Endothelial cell of umbilical vein (primary cell): ENCODE results near the gene KCTD2. TPM values are rescaled to one million over a fixed set of nuclear protein-coding genes. Genes with fewer than 3 reads are reported as not detected.

ENCODE experiments used
- BruUV-seq: library from RNA; stranded (reverse); fragments of 400-500 nt; replicated peaks from 2 replicates; lab custom pipeline; 2021; lab: Mats Ljungman, UMichigan
- CTCF ChIA-PET: fragments of 300-600, 350-600 bp; sonication (Branson Sonifier 250); formaldehyde crosslinking; loops from one replicate; lab custom pipeline; 2021; ENCODE audit warnings: antibody characterized with exemption, inconsistent platforms; lab: Charles Lee
- POLR2A ChIA-PET: fragments of 300-600, 350-600 bp; sonication (Branson Sonifier 250); formaldehyde crosslinking; loops from one replicate; lab custom pipeline; 2021; ENCODE audit warnings: antibody characterized with exemption, inconsistent platforms; lab: Charles Lee
- DNase-seq: peaks from one replicate; pipeline ENCODE4 v3.0.0-alpha.2; 2011; ENCODE audit warnings: low read depth, low spot score
- FAIRE-seq: peaks from 2 replicates; lab custom pipeline; 2011; peaks lifted over from hg19 to GRCh38; lab: Jason Lieb, UNC
- H2AFZ ChIP-seq: 2 replicates; pipeline ENCODE4 v1.6.0; 2012; ENCODE audit warnings: low read depth, low read length, control low read depth, inconsistent platforms
- H3K27ac ChIP-seq: 2 replicates; pipeline ENCODE4 v1.5.1; 2011; ENCODE audit warnings: low read depth, mild to moderate bottlenecking, control low read depth, low read length, moderate library complexity; ENCODE audit not compliant: insufficient read depth
- H3K27me3 ChIP-seq, 2 experiments: 2 replicates each; pipeline versions ENCODE4 v1.6.0 to v1.6.1; 2011; ENCODE audit warnings: low read length in 2 of 2, mixed read lengths in 1 of 2; ENCODE audit not compliant: control insufficient read depth in 2 of 2, insufficient read depth in 2 of 2
- H3K36me3 ChIP-seq, 2 experiments: 2 replicates in 1 of 2; 3 replicates in 1 of 2; pipeline ENCODE4 v1.5.1; 2011; ENCODE audit warnings: low read length in 2 of 2, mild to moderate bottlenecking in 1 of 2, moderate library complexity in 1 of 2; ENCODE audit not compliant: control insufficient read depth in 2 of 2, insufficient read depth in 2 of 2; ENCODE audit errors: extremely low read depth in 1 of 2
- H3K4me1 ChIP-seq: 3 replicates; pipeline ENCODE4 v1.5.1; 2011; ENCODE audit warnings: mild to moderate bottlenecking, low read length; ENCODE audit not compliant: control insufficient read depth, insufficient read depth; ENCODE audit errors: extremely low read depth
- H3K4me2 ChIP-seq: 2 replicates; pipeline ENCODE4 v1.6.1; 2011; ENCODE audit warnings: low read length, control low read depth, mixed read lengths; ENCODE audit not compliant: insufficient read depth
- H3K4me3 ChIP-seq, 3 experiments: fragments of 200-600 bp in 1 of 3; sonication (generic), shearing (Covaris generic) in 1 of 3; replicated peaks in 1 of 3; 2 replicates each; pipeline ENCODE4 v1.5.1; 2011 to 2016; ENCODE audit warnings: control low read depth in 3 of 3, low read length in 3 of 3, mild to moderate bottlenecking in 2 of 3, inconsistent platforms in 1 of 3, low read depth in 1 of 3, moderate library complexity in 1 of 3; ENCODE audit not compliant: insufficient read depth in 1 of 3
- H3K79me2 ChIP-seq: 2 replicates; pipeline ENCODE4 v1.6.0; 2012; ENCODE audit warnings: low read length, inconsistent platforms; ENCODE audit not compliant: control insufficient read depth, insufficient read depth
- H3K9ac ChIP-seq: replicated peaks from 2 replicates; pipeline ENCODE3; 2011; ENCODE audit warnings: low read length, control low read depth; ENCODE audit not compliant: insufficient read depth; ENCODE audit errors: extremely low read depth
- H3K9me1 ChIP-seq: replicated peaks from 3 replicates; pipeline ENCODE4 v1.6.0; 2011; ENCODE audit warnings: mild to moderate bottlenecking, low read length; ENCODE audit not compliant: control insufficient read depth, insufficient read depth; ENCODE audit errors: extremely low read depth
- H3K9me3 ChIP-seq: replicated peaks from 2 replicates; pipeline ENCODE4 v1.5.1; 2012; ENCODE audit warnings: low read length, inconsistent platforms; ENCODE audit not compliant: control insufficient read depth, insufficient read depth
- H4K20me1 ChIP-seq: replicated peaks from 2 replicates; pipeline ENCODE3; 2011; ENCODE audit warnings: mild to moderate bottlenecking, low read length; ENCODE audit not compliant: control insufficient read depth, insufficient read depth; ENCODE audit errors: extremely low read depth
- CTCF ChIP-seq, 2 donors: IDR thresholded peaks; 1 replicate in 1 of 2; 2 replicates in 1 of 2; pipeline ENCODE4 v1.5.1; 2011; ENCODE audit warnings: low read length in 2 of 2, mild to moderate bottlenecking in 2 of 2, moderate library complexity in 2 of 2, control low read depth in 1 of 2, inconsistent platforms in 1 of 2, low read depth in 1 of 2; ENCODE audit not compliant: insufficient read depth in 1 of 2; ENCODE audit errors: extremely low read depth in 1 of 2
- EZH2 ChIP-seq: IDR thresholded peaks from 2 replicates; pipeline ENCODE4 v1.6.1; 2012; ENCODE audit warnings: borderline replicate concordance, low read depth, mild to moderate bottlenecking, moderate library complexity, low read length, inconsistent platforms; ENCODE audit not compliant: severe bottlenecking
- FOS ChIP-seq: IDR thresholded peaks from 2 replicates; pipeline ENCODE4 v1.6.1; 2011; ENCODE audit warnings: mild to moderate bottlenecking, low read length, moderate library complexity, borderline replicate concordance; ENCODE audit not compliant: insufficient read depth
- GATA2 ChIP-seq: IDR thresholded peaks from 2 replicates; pipeline ENCODE4 v1.7.0; 2011; ENCODE audit warnings: low read depth, mild to moderate bottlenecking, moderate library complexity, mixed read lengths, low read length; ENCODE audit not compliant: insufficient read length, insufficient read depth
- JUN ChIP-seq: IDR thresholded peaks from 2 replicates; pipeline ENCODE4 v1.6.1; 2011; ENCODE audit warnings: borderline replicate concordance, low read depth; ENCODE audit not compliant: insufficient read length, insufficient read depth
- MAX ChIP-seq: IDR thresholded peaks from 2 replicates; pipeline ENCODE4 v1.6.1; 2011; ENCODE audit not compliant: insufficient read depth, insufficient read length
- MYC ChIP-seq: IDR thresholded peaks from one replicate; pipeline ENCODE4 v1.6.1; 2011; ENCODE audit warnings: mild to moderate bottlenecking, low read depth, low read length
- POLR2A ChIP-seq: IDR thresholded peaks from 2 replicates; pipeline ENCODE4 v1.6.1; 2012; ENCODE audit warnings: low read depth, mild to moderate bottlenecking, control low read depth, low read length
- POLR2AphosphoS5 ChIP-seq: IDR thresholded peaks from 2 replicates; pipeline ENCODE4 v1.6.1; 2012; ENCODE audit warnings: low read depth, mild to moderate bottlenecking, control low read depth, low read length, moderate library complexity; ENCODE audit not compliant: insufficient read depth
- dilution Hi-C: fragments of 300-500 bp; cut with MboI; formaldehyde crosslinking; loops from one replicate; pipeline ENCODE4 v1.15.0; 2019; ENCODE audit warnings: low sequenced_read_pairs; ENCODE audit not compliant: extremely low pct_ligation_motif_present
- intact Hi-C: fragments of 100-400 bp; cut with micrococcal nuclease; formaldehyde crosslinking; loops from one replicate; pipeline ENCODE4 v1.10.0; 2022
- polyA plus RNA-seq, 4 experiments: library from polyadenylated mRNA; depleted of rRNA in 3 of 4; stranded (reverse) in 3 of 4; unstranded in 1 of 4; fragments of >200 nt; gene quantifications; 2 replicates each; pipeline versions ENCODE4 v1.2.1 to v1.2.3, GENCODE V29; 2011 to 2012; ENCODE audit warnings: missing spikeins in 1 of 4
- total RNA-seq: library from RNA; stranded (reverse); gene quantifications from 2 replicates; pipeline ENCODE4 v1.2.3, GENCODE V29; 2021

Gene KCTD2
- total and polyA plus RNA-seq, 2 donors (not counting 3 experiments of a cell fraction or from before 2014, with no cell fraction given), result 23.2 to 24.8 TPM

- dilution Hi-C loops (no loop called here), intact Hi-C loops (no loop called here)
- no peak overlapping the region for H3K27ac ChIP-seq
- no TSS peak for BruUV-seq
- peaks cover 14% of the 10 kb centered on the region for H3K4me1 ChIP-seq
- POLR2A ChIA-PET, result no interaction called here
- H4K20me1 ChIP-seq, result no peaks in the 10 kb centered on the region
- no peaks in the 10 kb centered on the region for H3K27me3 ChIP-seq
- CTCF ChIA-PET, result interaction anchor here (0.8 to 3.0 kb wide), 8 partner anchors 10 to 166 kb away, joined by 3 to 13 read pairs (median 4); partner anchors contain the start of gene SLC16A5
- no peak for DNase-seq
- no peak overlapping the region for H3K4me3 ChIP-seq
- no peaks in the 10 kb centered on the region for H3K79me2 ChIP-seq
- TF ChIP-seq CTCF (IDR thresholded peaks at IDR 0.05; ENCODE audit: extremely low read depth in 1 of 2, insufficient read depth in 1 of 2, low read depth in 1 of 2, low read length in 2 of 2) (no peak), MAX (no peak), GATA2 (no peak), EZH2 (no peak), POLR2A (no peak), MYC (no peak), POLR2AphosphoS5 (no peak), FOS (no peak), JUN (no peak)
- no peak overlapping the region for H3K9ac ChIP-seq
- no peak overlapping the region for H3K4me2 ChIP-seq
- no peaks in the 10 kb centered on the region for H3K9me1 ChIP-seq
- no peak for FAIRE-seq
- H3K36me3 ChIP-seq, result no peaks in the 10 kb centered on the region
- no peak overlapping the region for H2AFZ ChIP-seq
- no peaks in the 10 kb centered on the region for H3K9me3 ChIP-seq
Observed at GRCh38 chr17:75073618-75074047, 26.6 kb downstream of the KCTD2 start.
